ENCODE results near the gene METTL9. TPM values are rescaled to one million over a fixed set of nuclear protein-coding genes. Genes with fewer than 3 reads are reported as not detected.

The METTL9 gene
- total and polyA plus RNA-seq, 2 of the 13 experiments (the other 11 are each of a cell fraction or from before 2014, with no cell fraction given): 123 to 204 TPM

DNA sequence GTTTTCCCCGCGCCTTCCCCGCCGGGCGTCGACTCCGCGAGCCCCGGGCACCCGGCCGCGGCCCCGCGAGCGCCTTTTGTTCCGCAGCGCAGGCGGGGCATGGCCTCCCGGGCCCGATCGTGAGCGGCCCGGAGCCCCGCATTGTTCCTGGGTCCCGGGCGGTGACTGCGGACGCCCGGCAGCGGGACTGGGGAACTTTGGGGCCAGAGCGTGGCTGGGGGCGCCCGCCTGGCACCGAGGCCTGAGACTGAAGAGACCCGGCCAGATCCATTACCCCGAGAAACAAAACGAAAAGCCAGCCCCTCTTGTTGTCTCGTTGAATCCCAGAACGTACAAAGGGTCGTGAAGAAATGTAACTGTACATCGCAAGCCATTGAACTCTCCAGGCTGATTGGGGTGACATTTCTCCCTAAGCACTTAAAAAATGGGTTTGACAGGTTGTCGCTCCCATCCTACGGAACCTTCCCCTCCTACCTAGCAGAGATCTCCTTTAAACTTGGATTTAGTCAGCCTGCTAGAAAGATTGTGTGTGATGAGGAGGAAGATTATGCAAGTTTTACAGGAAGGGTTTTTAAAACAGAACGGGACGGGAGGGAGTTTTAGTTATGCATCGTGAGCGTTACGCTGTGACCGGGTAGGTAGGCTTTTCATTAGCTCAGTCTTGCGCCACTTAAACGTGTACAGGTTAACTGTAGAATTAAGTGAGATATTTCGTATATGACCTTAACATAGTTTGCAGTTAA is 825 bp downstream of the METTL9 start (continued):
- TF ChIP-seq, protein P1, sequence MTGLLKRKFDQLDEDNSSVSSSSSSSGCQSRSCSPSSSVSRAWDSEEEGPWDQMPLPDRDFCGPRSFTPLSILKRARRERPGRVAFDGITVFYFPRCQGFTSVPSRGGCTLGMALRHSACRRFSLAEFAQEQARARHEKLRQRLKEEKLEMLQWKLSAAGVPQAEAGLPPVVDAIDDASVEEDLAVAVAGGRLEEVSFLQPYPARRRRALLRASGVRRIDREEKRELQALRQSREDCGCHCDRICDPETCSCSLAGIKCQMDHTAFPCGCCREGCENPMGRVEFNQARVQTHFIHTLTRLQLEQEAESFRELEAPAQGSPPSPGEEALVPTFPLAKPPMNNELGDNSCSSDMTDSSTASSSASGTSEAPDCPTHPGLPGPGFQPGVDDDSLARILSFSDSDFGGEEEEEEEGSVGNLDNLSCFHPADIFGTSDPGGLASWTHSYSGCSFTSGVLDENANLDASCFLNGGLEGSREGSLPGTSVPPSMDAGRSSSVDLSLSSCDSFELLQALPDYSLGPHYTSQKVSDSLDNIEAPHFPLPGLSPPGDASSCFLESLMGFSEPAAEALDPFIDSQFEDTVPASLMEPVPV (CRISPR knock-in tag; IDR thresholded peaks at IDR 0.05): no peak
- TF ChIP-seq ZNF768 (CRISPR knock-in tag; IDR thresholded peaks at IDR 0.05): no peak
- no peak for TF ChIP-seq ZNF558 (CRISPR knock-in tag; IDR thresholded peaks at IDR 0.05; ENCODE audit: borderline replicate concordance)
- no peak for TF ChIP-seq ZNF678 (CRISPR knock-in tag; IDR thresholded peaks at IDR 0.05)
- no peak for TF ChIP-seq SRF (IDR thresholded peaks at IDR 0.05; ENCODE audit: low read depth, low read length)
- TF ChIP-seq ESRRA (CRISPR knock-in tag; IDR thresholded peaks at IDR 0.05; ENCODE audit: low read depth): no peak
- peak; percentile 31; the same call in 1 of the 2 replicates for TF ChIP-seq ERF (CRISPR knock-in tag; IDR thresholded peaks at IDR 0.05)
- no peak for TF ChIP-seq ZNF30 (CRISPR knock-in tag; IDR thresholded peaks at IDR 0.05)
- peak; percentile 39; the same call in 1 of the 2 replicates for TF ChIP-seq HDAC1 (CRISPR knock-in tag; IDR thresholded peaks at IDR 0.05)
- TF ChIP-seq GTF3A (CRISPR knock-in tag; conservative IDR thresholded peaks at IDR 0.05): peak; percentile 68; the same call in 1 of the 2 replicates
- TF ChIP-seq ZNF572 (CRISPR knock-in tag; IDR thresholded peaks at IDR 0.05): no peak
- no peak for TF ChIP-seq HOXA7 (CRISPR knock-in tag; IDR thresholded peaks at IDR 0.05)
- TF ChIP-seq, protein P2, sequence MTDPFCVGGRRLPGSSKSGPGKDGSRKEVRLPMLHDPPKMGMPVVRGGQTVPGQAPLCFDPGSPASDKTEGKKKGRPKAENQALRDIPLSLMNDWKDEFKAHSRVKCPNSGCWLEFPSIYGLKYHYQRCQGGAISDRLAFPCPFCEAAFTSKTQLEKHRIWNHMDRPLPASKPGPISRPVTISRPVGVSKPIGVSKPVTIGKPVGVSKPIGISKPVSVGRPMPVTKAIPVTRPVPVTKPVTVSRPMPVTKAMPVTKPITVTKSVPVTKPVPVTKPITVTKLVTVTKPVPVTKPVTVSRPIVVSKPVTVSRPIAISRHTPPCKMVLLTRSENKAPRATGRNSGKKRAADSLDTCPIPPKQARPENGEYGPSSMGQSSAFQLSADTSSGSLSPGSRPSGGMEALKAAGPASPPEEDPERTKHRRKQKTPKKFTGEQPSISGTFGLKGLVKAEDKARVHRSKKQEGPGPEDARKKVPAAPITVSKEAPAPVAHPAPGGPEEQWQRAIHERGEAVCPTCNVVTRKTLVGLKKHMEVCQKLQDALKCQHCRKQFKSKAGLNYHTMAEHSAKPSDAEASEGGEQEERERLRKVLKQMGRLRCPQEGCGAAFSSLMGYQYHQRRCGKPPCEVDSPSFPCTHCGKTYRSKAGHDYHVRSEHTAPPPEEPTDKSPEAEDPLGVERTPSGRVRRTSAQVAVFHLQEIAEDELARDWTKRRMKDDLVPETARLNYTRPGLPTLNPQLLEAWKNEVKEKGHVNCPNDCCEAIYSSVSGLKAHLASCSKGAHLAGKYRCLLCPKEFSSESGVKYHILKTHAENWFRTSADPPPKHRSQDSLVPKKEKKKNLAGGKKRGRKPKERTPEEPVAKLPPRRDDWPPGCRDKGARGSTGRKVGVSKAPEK (CRISPR knock-in tag; IDR thresholded peaks at IDR 0.05; ENCODE audit: borderline replicate concordance): no peak
- TF ChIP-seq, protein P3, sequence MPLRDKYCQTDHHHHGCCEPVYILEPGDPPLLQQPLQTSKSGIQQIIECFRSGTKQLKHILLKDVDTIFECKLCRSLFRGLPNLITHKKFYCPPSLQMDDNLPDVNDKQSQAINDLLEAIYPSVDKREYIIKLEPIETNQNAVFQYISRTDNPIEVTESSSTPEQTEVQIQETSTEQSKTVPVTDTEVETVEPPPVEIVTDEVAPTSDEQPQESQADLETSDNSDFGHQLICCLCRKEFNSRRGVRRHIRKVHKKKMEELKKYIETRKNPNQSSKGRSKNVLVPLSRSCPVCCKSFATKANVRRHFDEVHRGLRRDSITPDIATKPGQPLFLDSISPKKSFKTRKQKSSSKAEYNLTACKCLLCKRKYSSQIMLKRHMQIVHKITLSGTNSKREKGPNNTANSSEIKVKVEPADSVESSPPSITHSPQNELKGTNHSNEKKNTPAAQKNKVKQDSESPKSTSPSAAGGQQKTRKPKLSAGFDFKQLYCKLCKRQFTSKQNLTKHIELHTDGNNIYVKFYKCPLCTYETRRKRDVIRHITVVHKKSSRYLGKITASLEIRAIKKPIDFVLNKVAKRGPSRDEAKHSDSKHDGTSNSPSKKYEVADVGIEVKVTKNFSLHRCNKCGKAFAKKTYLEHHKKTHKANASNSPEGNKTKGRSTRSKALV (CRISPR knock-in tag; IDR thresholded peaks at IDR 0.05): peak; percentile 28; the same call in 1 of the 2 replicates
- TF ChIP-seq ZNF431 (CRISPR knock-in tag; IDR thresholded peaks at IDR 0.05; ENCODE audit: borderline replicate concordance, low read depth): no peak
- TF ChIP-seq ZSCAN29 (CRISPR knock-in tag; conservative IDR thresholded peaks at IDR 0.05): peak; percentile 85; the same call in 1 of the 2 replicates
- TF ChIP-seq SAP130 (CRISPR knock-in tag; IDR thresholded peaks at IDR 0.05; ENCODE audit: low read depth): peak; percentile 86
- 0 out of 2 replicates have a peak, but pooled peaks have one; percentile 81 for TF ChIP-seq ZNF556 (CRISPR knock-in tag; IDR thresholded peaks at IDR 0.05; ENCODE audit: borderline replicate concordance)
- TF ChIP-seq IRX3 (CRISPR knock-in tag; IDR thresholded peaks at IDR 0.05; ENCODE audit: borderline replicate concordance, low read depth): peak; percentile 22; the same call in 1 of the 2 replicates
- TF ChIP-seq NFRKB (IDR thresholded peaks at IDR 0.05): no peak
- 0 out of 2 replicates have a peak, but pooled peaks have one; percentile 30 for TF ChIP-seq MEIS2 (CRISPR knock-in tag; IDR thresholded peaks at IDR 0.05)
- no peak for TF ChIP-seq RFX1 (IDR thresholded peaks at IDR 0.05)
- 0 out of 2 replicates have a peak, but pooled peaks have one; percentile 26 for TF ChIP-seq POGZ (CRISPR knock-in tag; IDR thresholded peaks at IDR 0.05)
- no peak for TF ChIP-seq ZKSCAN1 (IDR thresholded peaks at IDR 0.05; ENCODE audit: low read length)
- 0 out of 2 replicates have a peak, but pooled peaks have one; percentile 10 for TF ChIP-seq ZNF644 (CRISPR knock-in tag; IDR thresholded peaks at IDR 0.05; ENCODE audit: low read depth)

Data from HepG2 (cell line).